ENCODE data around the gene PCCB.

DNA sequence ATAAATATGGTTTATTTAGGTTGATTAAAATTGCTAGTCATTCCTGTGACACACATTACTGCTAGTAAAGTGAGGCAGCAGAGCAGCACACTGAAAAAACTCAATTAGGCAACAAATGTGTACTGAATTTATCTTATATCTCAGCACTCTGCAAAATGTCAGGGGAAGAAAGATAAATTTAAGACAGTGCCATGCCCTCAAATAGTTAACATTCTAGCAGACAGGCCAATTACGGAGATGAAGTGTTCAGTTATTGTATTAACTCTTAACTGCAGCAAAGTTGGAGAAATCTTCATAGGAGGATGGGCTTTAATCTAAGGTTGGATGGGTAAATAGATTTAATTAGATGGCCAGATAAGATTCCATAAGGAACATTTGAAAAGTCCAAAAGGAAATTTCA, 127.9 kb downstream of the PCCB start:
- TF ChIP-seq SRF (IDR thresholded peaks at IDR 0.05; ENCODE audit: low read depth, low read length) (no peak), POLR2A (IDR thresholded peaks at IDR 0.05; ENCODE audit: control extremely low read depth in 1 of 2, low read depth in 2 of 2, low read length in 2 of 2) (no peak), TCF12 (IDR thresholded peaks at IDR 0.05; ENCODE audit: low read depth, low read length) (no peak), GTF2F1 (IDR thresholded peaks at IDR 0.05; ENCODE audit: borderline replicate concordance, low read depth, low read length) (no peak), SIN3A (conservative IDR thresholded peaks at IDR 0.05 in 1 of 2, IDR thresholded peaks at IDR 0.05 in 1 of 2; ENCODE audit: low read depth in 1 of 2, low read length in 2 of 2) (no peak), TBP (IDR thresholded peaks at IDR 0.05; ENCODE audit: low read depth, low read length) (no peak), EZH2 (IDR thresholded peaks at IDR 0.05; ENCODE audit: low read depth, low read length, severe bottlenecking) (no peak), KDM5A (IDR thresholded peaks at IDR 0.05; ENCODE audit: low read length) (no peak)
- TF ChIP-seq, protein P1, sequence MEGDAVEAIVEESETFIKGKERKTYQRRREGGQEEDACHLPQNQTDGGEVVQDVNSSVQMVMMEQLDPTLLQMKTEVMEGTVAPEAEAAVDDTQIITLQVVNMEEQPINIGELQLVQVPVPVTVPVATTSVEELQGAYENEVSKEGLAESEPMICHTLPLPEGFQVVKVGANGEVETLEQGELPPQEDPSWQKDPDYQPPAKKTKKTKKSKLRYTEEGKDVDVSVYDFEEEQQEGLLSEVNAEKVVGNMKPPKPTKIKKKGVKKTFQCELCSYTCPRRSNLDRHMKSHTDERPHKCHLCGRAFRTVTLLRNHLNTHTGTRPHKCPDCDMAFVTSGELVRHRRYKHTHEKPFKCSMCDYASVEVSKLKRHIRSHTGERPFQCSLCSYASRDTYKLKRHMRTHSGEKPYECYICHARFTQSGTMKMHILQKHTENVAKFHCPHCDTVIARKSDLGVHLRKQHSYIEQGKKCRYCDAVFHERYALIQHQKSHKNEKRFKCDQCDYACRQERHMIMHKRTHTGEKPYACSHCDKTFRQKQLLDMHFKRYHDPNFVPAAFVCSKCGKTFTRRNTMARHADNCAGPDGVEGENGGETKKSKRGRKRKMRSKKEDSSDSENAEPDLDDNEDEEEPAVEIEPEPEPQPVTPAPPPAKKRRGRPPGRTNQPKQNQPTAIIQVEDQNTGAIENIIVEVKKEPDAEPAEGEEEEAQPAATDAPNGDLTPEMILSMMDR (IDR thresholded peaks at IDR 0.05; ENCODE audit: control extremely low read depth in 1 of 3, insufficient read depth in 1 of 3, low read depth in 1 of 3, low read length in 3 of 3) = no peak
- TF ChIP-seq, protein P2, sequence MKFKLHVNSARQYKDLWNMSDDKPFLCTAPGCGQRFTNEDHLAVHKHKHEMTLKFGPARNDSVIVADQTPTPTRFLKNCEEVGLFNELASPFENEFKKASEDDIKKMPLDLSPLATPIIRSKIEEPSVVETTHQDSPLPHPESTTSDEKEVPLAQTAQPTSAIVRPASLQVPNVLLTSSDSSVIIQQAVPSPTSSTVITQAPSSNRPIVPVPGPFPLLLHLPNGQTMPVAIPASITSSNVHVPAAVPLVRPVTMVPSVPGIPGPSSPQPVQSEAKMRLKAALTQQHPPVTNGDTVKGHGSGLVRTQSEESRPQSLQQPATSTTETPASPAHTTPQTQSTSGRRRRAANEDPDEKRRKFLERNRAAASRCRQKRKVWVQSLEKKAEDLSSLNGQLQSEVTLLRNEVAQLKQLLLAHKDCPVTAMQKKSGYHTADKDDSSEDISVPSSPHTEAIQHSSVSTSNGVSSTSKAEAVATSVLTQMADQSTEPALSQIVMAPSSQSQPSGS (IDR thresholded peaks at IDR 0.05; ENCODE audit: low read length) = no peak
